Activated CD4-positive, alpha-beta T cell treated with anti-CD3 and anti-CD28 coated beads, Interleukin-10, Interleukin-2, amounts not matched to agents 100 ng/mL and 50 ng/mL, durations not matched to agents 16 hours and 8 hours (primary cell): Measurements from ENCODE around the gene ASIC2.

ENCODE experiments used
- DNase-seq: peaks from one replicate; pipeline ENCODE4 v3.0.0-alpha.2; 2020

ASIC2 gene

GRCh38 chr17:33292981-33293867 is at the start of gene ASIC2:
ASIC2 (minus strand) TSS chr17:33293295.
- no peak for DNase-seq

GRCh38 chr17:33342025-33342424 is 48.9 kb upstream of the ASIC2 start:
- no peak for DNase-seq

- no peak for DNase-seq
These were observed 45.1 kb upstream of the ASIC2 start for GRCh38 chr17:33338242-33338641.

- DNase-seq = no peak
These were observed 42.5 kb upstream of the ASIC2 start for GRCh38 chr17:33335491-33336173.

- DNase-seq = no peak
These were observed 41.6 kb upstream of the ASIC2 start for GRCh38 chr17:33334703-33335102.

- no peak for DNase-seq
These were observed 37.8 kb upstream of the ASIC2 start for GRCh38 chr17:33330877-33331276.

GRCh38 chr17:33328129-33328528 is 35.0 kb upstream of the ASIC2 start:
- DNase-seq = no peak

GRCh38 chr17:33324736-33325135 is 31.6 kb upstream of the ASIC2 start:
- no peak for DNase-seq

GRCh38 chr17:33322063-33322462 is 29.0 kb upstream of the ASIC2 start:
- no peak for DNase-seq

- DNase-seq = no peak
These were observed 25.1 kb upstream of the ASIC2 start for GRCh38 chr17:33318241-33318640.

GRCh38 chr17:33316746-33317145 is 23.7 kb upstream of the ASIC2 start:
- DNase-seq = no peak

- no peak for DNase-seq
These were observed 17.2 kb upstream of the ASIC2 start for GRCh38 chr17:33310296-33310695.

- DNase-seq = no peak
These were observed 10.2 kb upstream of the ASIC2 start for GRCh38 chr17:33303254-33303653.

- no peak for DNase-seq
These were observed 9.3 kb upstream of the ASIC2 start for GRCh38 chr17:33302394-33302793.

- no peak for DNase-seq
These were observed 7.1 kb upstream of the ASIC2 start for GRCh38 chr17:33300241-33300640.

GRCh38 chr17:33299115-33299514 is 6.0 kb upstream of the ASIC2 start:
- no peak for DNase-seq

- DNase-seq = no peak
These were observed 4.5 kb upstream of the ASIC2 start for GRCh38 chr17:33297643-33298042.

- no peak for DNase-seq
These were observed 1.9 kb upstream of the ASIC2 start for GRCh38 chr17:33294994-33295393.

GRCh38 chr17:33292201-33292980 is 704 bp downstream of the ASIC2 start:
- no peak for DNase-seq

- DNase-seq = peak; percentile 2
These were observed 1.6 kb downstream of the ASIC2 start for GRCh38 chr17:33291248-33292200.

GRCh38 chr17:33290253-33290652 is 2.8 kb downstream of the ASIC2 start:
- no peak for DNase-seq

GRCh38 chr17:33288954-33289353 is 4.1 kb downstream of the ASIC2 start:
- DNase-seq = no peak
